NB4 (cell line): ENCODE data around the gene FAN1.

Source experiments
- CTCF ChIP-seq: IDR thresholded peaks from one replicate; pipeline ENCODE4 v1.5.1; 2012; ENCODE audit warnings: low read depth, low read length
- MYC ChIP-seq: IDR thresholded peaks from 2 replicates; pipeline ENCODE4 v1.6.1; 2011; ENCODE audit warnings: low read depth, low read length

GRCh38 chr15:30885814-30886213 is 17.9 kb upstream of the FAN1 start:
- no peak for TF ChIP-seq CTCF
- TF ChIP-seq MYC = no peak
